Transverse colon (tissue), 4 donors: ENCODE data around the gene C21orf58. TPM values are rescaled to one million over a fixed set of nuclear protein-coding genes. Genes with fewer than 3 reads are reported as not detected.

Experiments used
- DNase-seq: peaks from one replicate; pipeline ENCODE4 v3.0.0-alpha.2; 2019
- H3K27ac ChIP-seq, 4 donors: fragments of 200-600 bp; sonication (generic); 2 replicates each; pipeline ENCODE4 v1.5.1; 2016 to 2018; ENCODE audit warnings: inconsistent platforms in 4 of 4
- H3K27me3 ChIP-seq: fragments of 200-600 bp; sonication (generic); 2 replicates; pipeline ENCODE4 v1.5.1; 2017; ENCODE audit warnings: inconsistent platforms
- H3K36me3 ChIP-seq, 4 donors: fragments of 200-600 bp; sonication (generic); 2 replicates each; pipeline ENCODE4 v1.5.1; 2017 to 2019; ENCODE audit warnings: inconsistent platforms in 4 of 4
- H3K4me1 ChIP-seq, 4 donors: fragments of 200-600 bp; sonication (generic); 2 replicates each; pipeline ENCODE4 v1.5.1; 2017 to 2020; ENCODE audit warnings: inconsistent platforms in 4 of 4
- H3K4me3 ChIP-seq, 4 donors: fragments of 200-600 bp; sonication (generic); 1 replicate in 1 of 4; 2 replicates in 3 of 4; pipeline versions ENCODE4 v1.5.1 to v1.6.1; 2017 to 2019; ENCODE audit warnings: inconsistent platforms in 4 of 4
- H3K9me3 ChIP-seq, 2 donors: fragments of 200-600 bp; sonication (generic); 2 replicates each; pipeline ENCODE4 v1.5.1; 2017 to 2019; ENCODE audit warnings: inconsistent platforms in 2 of 2
- EP300 ChIP-seq: sonication (generic); formaldehyde crosslinking; IDR thresholded peaks from one replicate; pipeline ENCODE4 v1.6.1; 2017; ENCODE audit warnings: antibody characterized with exemption, low read depth
- POLR2A ChIP-seq: fragments of 450-650 bp; IDR thresholded peaks from one replicate; pipeline ENCODE4 v1.6.1; 2016; ENCODE audit warnings: antibody characterized with exemption, mild to moderate bottlenecking, moderate library complexity
- POLR2AphosphoS5 ChIP-seq, 3 donors: sonication (generic); formaldehyde crosslinking; IDR thresholded peaks; one replicate each; pipeline ENCODE4 v1.6.1; 2016; ENCODE audit warnings: antibody characterized with exemption in 3 of 3
- WGBS, 2 donors: methylation state at CpG; one replicate each; pipeline ENCODE4 v1.1.5; 2018; ENCODE audit warnings: low coverage in 1 of 2; 5-methylcytosine and 5-hydroxymethylcytosine counted together
- in situ Hi-C, 4 donors: fragments of 200-750 bp; cut with MboI; loops; one replicate each; pipeline versions ENCODE4 v1.15.0 to v1.15.1; 2017; ENCODE audit warnings: low sequenced_read_pairs in 3 of 4, low pct_ligation_motif_present in 1 of 4, low pct_unique_long_range_greater_than_20kb in 1 of 4
- intact Hi-C: fragments of 100-400 bp; cut with DNase I; formaldehyde crosslinking; loops from one replicate; pipeline ENCODE4 v1.15.1; 2023; ENCODE audit warnings: low total_unique reads
- total RNA-seq, 4 donors: library from RNA; depleted of rRNA; stranded (reverse); fragments of >200 nt; gene quantifications; one replicate each; pipeline ENCODE4 v1.1.0, GENCODE V29; 2016
- TF ChIP-seq, protein P1 (sequence below), 5 experiments: fragments of 200-600 bp in 3 of 5; fragments of 450-650 bp in 2 of 5; sonication (generic) in 3 of 5; IDR thresholded peaks; 1 replicate in 2 of 5; 2 replicates in 3 of 5; pipeline ENCODE4 v1.5.1; 2016 to 2017; ENCODE audit warnings: antibody characterized with exemption in 5 of 5, inconsistent platforms in 3 of 5, mild to moderate bottlenecking in 2 of 5, moderate library complexity in 1 of 5

The C21orf58 gene
- total RNA-seq, 4 donors from 2014 or later = 2.5 to 79.8 (median 7.6) TPM

GRCh38 chr21:46355161-46356004 lies 31.7 kb upstream of the C21orf58 start:
- no peaks in the 10 kb centered on the region for H3K4me1 ChIP-seq
- no peak for DNase-seq
- in situ Hi-C loops (no loop called here), intact Hi-C loops (no loop called here)
- TF ChIP-seq POLR2AphosphoS5 (IDR thresholded peaks at IDR 0.05) = no peak
- TF ChIP-seq EP300 = no peak
- TF ChIP-seq, protein P1, sequence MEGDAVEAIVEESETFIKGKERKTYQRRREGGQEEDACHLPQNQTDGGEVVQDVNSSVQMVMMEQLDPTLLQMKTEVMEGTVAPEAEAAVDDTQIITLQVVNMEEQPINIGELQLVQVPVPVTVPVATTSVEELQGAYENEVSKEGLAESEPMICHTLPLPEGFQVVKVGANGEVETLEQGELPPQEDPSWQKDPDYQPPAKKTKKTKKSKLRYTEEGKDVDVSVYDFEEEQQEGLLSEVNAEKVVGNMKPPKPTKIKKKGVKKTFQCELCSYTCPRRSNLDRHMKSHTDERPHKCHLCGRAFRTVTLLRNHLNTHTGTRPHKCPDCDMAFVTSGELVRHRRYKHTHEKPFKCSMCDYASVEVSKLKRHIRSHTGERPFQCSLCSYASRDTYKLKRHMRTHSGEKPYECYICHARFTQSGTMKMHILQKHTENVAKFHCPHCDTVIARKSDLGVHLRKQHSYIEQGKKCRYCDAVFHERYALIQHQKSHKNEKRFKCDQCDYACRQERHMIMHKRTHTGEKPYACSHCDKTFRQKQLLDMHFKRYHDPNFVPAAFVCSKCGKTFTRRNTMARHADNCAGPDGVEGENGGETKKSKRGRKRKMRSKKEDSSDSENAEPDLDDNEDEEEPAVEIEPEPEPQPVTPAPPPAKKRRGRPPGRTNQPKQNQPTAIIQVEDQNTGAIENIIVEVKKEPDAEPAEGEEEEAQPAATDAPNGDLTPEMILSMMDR (IDR thresholded peaks at IDR 0.05) = no peak
- TF ChIP-seq POLR2A = no peak
- H3K27me3 ChIP-seq = no peaks in the 10 kb centered on the region
- WGBS, 2 donors = 93% methylated on average over 33 of the region's 33 CpGs; no CpG with 5 or more reads in 1 of the 2 donors
- no peak overlapping the region for H3K4me3 ChIP-seq
- H3K36me3 ChIP-seq = peaks cover 0 to 49% (median 11%) of the 10 kb centered on the region in 4 donors
- H3K27ac ChIP-seq = no peak overlapping the region
- H3K9me3 ChIP-seq = no peaks in the 10 kb centered on the region

DNA sequence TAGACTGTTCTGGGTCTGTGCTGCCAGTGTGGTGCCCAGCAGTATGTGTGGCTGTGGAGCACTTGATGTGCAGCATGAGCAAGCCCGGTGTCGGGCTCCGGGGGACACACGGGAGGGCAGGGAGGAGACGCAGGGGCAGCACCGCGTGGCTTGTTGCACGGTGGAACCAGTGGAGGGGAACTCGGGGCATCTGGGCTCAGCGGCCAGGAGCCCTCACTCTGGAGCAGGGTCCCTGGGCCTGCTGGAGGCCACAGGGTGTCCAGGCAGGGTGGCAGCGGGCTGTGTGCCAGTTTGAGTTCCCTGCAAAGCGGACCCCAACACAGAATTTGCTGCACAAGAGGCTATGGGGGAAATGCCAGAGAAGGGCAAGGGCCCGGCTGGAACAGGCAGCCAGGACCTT lies 30.8 kb upstream of the C21orf58 start:
- Histone ChIP-seq H3K4me3 (no peak overlapping the region), H3K9me3 (no peaks in the 10 kb centered on the region), H3K36me3 (peaks cover 0 to 58% (median 15%) of the 10 kb centered on the region in 4 donors), H3K4me1 (no peaks in the 10 kb centered on the region), H3K27me3 (no peaks in the 10 kb centered on the region), H3K27ac (no peak overlapping the region)
- WGBS, 2 donors = 95% methylated on average over 13 of the region's 13 CpGs; no CpG with 5 or more reads in 1 of the 2 donors
- in situ Hi-C loops = no loop called here
- intact Hi-C loops = no loop called here
- TF ChIP-seq, protein P1 (IDR thresholded peaks at IDR 0.05) = no peak
- TF ChIP-seq EP300 (no peak), POLR2A (no peak), POLR2AphosphoS5 (IDR thresholded peaks at IDR 0.05) (no peak)
- DNase-seq = no peak

GRCh38 chr21:46354046-46354445 lies 30.4 kb upstream of the C21orf58 start:
- Histone ChIP-seq H3K36me3 (peaks cover 0 to 63% (median 17%) of the 10 kb centered on the region in 4 donors), H3K4me3 (no peak overlapping the region), H3K4me1 (no peaks in the 10 kb centered on the region), H3K27me3 (no peaks in the 10 kb centered on the region), H3K27ac (no peak overlapping the region), H3K9me3 (no peaks in the 10 kb centered on the region)
- DNase-seq = no peak
- 95 to 100% methylated on average over 1 to 16 of the region's 16 CpGs for WGBS, 2 donors
- intact Hi-C loops (no loop called here), in situ Hi-C loops (no loop called here)
- no peak for TF ChIP-seq POLR2AphosphoS5 (IDR thresholded peaks at IDR 0.05)
- TF ChIP-seq POLR2A = no peak
- TF ChIP-seq, protein P1 (IDR thresholded peaks at IDR 0.05) = no peak

DNA sequence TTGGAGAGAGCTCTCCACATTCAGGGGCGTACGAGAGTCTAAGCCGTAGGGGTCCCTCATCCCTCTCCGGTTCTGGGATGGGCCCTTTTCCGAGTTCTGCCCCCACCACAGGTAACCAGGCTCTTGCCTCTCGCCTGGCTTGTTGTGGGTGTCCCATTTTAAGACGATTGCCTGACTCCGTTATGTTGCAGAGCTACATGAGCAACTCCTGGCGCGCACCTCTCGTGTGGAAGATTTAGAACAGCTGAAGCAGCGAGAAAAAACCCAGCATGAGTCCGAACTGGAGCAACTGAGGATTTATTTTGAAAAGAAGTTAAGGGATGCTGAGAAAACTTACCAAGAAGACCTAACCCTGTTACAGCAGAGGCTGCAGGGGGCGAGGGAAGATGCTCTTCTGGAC lies 29.2 kb upstream of the C21orf58 start:
- peaks cover 0 to 71% (median 20%) of the 10 kb centered on the region in 4 donors for H3K36me3 ChIP-seq
- no peak overlapping the region for H3K4me3 ChIP-seq
- WGBS, 2 donors = 93 to 99% methylated on average over 14 of the region's 14 CpGs
- intact Hi-C loops = no loop called here
- H3K4me1 ChIP-seq = no peaks in the 10 kb centered on the region
- TF ChIP-seq POLR2A (no peak), POLR2AphosphoS5 (IDR thresholded peaks at IDR 0.05) (no peak), EP300 (no peak)
- TF ChIP-seq, protein P1 (IDR thresholded peaks at IDR 0.05) = no peak
- DNase-seq = no peak
- H3K27me3 ChIP-seq = no peaks in the 10 kb centered on the region
- no peaks in the 10 kb centered on the region for H3K9me3 ChIP-seq
- no peak overlapping the region for H3K27ac ChIP-seq
- in situ Hi-C loops = no loop called here
